Activated CD8-positive, alpha-beta memory T cell treated with anti-CD3 and anti-CD28 coated beads for 4 hours (primary cell): ENCODE measurements around the gene CAMTA1.

Experiments used
- DNase-seq, 2 donors: peaks; one replicate each; pipeline ENCODE4 v3.0.0-alpha.2; 2020; ENCODE audit warnings: low read depth in 2 of 2

CAMTA1 gene

DNA sequence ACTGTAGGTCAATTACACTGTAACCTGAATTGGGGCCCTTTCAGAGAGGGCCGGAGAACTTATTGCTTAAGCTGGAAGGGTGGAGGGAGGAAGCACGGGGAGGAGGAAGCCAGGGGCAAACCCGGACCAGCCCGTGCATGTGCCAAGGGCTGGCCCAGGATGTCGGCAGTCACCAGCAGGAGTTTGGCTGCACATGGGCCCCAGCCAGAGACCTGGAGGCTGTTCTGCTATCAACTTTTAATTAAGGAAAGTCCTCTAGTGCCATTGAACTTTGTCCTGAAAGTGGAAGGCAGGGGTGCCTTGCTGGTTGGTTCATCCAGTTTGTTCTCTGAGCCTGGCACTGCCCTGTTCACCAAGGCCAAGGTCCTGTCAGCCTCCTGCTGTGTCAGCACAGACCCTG, 785.1 kb downstream of the CAMTA1 start:
- DNase-seq = no peak

DNA sequence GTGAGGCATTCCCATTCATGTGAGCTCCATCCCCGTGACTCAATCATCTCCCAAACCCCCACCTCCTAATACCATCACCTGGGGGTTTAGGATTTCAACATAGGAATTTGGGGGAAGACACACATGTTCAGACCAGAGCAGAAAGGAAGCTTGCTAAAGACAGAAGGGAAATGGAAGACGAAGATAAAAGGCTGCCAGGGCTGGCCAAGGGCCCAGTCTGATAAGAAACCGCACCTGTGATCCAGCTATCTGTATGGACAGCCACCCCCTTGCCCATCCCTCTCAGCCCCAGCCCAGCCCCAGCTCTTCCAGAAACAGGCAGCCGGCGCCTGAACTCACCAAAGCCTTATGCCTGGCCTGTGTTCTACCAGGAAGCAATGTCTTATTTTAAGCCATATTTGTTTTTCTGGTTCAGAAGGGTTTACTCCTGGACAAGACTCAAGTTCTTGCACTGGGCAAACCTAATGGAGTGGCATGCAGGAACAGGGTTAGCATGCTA, 787.4 kb downstream of the CAMTA1 start:
- DNase-seq = no peak

DNA sequence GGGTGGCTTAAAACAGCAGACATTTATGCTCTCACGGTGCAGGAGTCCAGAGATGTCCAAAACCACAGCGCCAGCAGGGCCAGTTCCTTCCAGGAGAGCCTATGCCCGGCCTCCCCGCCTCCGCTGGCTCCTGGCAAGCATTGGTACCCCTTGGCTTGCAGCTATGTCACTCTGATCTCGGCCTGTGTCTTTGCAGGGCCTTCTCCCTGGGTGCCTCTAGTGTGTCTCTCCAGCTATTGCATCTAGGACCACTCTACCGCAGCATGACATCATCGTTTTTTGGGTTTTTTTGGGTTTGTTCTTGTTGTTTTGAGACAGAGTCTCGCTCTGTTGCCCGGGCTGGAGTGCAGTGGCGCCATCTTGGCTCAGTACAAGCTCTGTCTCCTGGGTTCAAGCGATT, 788.2 kb downstream of the CAMTA1 start:
- DNase-seq = no peak

DNA sequence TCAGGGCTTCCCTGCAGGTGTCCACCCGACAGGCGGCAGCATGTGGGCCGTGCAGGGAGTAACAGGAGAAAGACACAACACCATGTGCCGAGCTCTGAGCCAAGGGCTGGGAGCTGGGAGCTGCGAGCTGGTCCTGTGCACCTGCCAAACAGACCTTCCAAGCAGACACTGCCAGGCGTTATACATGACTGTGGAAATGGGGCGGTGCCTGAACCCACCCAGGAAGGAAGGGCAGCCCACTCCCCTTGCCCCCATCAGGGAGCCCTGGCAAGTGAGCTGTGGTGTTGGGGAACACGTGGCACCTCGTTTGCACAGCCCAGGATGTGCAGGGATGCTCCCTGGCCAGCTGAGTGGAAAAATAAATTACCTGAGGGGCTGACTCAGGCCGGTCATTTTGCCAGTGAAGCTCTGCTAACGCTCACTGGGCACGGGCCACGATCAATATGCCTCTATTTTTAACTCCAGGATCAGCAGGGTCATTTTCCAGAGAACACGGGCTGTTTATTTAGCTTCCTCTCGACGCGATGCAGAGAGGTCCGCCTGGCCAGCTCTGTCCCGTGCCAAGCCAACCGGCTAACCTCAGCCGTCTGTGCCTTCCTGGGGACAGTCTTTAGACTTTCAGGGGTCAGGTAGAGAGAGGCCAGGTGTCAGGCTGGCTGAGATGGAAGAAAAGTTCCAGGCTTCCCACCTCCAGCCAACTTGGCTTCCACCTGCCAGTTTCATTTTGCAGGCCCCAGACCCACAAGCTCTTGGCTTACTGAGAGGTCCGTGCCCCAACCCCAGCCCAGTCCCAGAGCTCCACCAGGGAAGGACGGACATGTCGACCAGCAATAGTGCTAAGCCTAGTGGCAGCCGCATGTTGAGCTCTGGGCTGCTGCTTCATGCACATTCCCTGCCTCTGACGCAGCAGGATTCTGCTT, 789.1 kb downstream of the CAMTA1 start:
- DNase-seq = no peak

DNA sequence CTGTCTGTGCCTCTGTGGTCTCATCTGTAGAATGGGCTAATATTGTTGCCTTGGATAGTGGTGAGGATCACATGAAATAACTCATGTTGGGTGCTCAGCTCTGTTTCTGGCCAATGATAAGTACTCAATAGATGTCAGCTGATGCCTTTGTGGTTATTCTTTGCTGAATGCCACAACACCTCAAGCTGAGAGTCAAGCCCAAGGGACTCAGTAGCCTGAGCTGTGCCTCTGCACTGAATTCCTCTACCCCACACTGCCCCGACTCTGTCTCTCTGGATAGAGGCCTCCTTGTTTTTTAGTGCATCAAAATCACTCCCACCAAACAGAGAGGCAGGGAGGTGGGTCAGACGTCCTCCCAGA, 789.8 kb downstream of the CAMTA1 start:
- DNase-seq = no peak

DNA sequence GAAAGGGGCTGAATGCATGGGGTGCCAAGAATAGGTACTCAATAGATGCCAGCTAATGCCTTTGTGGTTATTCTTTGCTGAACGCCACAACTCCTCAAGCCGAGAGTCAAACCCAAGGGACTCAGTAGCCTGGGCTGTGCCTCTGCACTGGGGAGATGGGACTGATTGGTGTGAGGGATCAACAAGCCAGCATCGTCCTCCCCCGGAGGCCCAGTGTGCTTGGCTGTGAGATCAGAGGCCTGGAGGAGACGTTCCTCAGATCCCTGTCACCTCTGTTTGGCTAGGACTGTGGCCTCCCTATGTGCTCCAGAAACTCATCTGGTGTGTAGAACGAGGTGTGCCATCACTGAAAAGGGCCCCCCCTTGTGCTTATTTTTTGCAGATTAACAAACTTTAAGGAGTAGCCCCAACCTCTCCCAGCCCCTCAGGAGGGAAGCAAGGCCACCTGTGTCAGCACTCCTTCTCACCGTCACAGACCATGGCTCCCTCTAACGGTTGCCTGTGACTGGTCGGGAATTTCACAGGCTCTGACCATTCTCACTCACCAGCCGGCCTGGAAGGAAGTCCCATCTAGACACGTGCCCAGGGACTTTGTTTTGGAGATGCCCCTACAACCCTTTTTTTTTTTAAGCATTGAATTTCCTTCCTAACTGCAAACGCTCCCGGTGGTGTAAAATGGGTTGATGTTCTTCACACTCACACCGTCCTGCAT, 791.8 kb downstream of the CAMTA1 start:
- no peak for DNase-seq

DNA sequence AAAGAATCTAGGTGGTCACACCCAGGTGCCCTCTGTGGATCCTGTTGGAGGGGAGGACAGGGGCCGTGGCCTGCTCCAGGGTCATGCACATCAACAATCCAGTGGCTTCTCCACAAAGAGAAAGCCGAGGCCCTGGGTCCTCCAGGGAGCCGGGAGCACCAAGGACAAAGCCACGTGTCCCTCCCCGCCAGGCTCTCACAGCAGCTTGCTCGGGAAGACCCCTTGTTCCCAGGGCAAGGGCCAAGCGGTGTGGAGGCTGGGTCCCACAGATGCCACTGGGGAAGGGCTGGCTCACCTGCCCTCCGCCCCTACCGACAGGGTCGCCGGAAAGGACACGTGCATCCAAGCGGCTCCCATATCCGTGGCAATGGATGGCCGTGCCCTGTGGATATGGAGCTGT, 793.0 kb downstream of the CAMTA1 start:
- no peak for DNase-seq

DNA sequence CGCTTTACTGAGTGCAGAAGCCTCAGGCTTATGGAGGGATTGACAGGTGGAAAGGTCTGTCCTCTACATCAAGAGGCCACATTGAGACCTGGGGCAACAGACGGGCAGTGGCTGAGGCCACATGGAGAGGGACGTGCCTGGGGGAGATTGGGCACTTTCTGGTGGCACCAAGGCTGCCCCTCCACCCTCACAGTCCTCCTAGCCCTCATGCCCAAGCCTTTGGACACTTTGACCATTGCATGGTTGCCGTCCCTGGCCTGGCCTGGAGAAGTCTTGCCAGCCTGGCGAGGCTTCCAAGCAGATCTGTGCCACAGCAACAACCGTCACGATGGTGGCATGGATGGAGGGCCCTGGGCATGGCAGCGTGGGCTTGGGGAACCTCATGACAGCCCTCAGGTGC, 793.8 kb downstream of the CAMTA1 start:
- DNase-seq = no peak

DNA sequence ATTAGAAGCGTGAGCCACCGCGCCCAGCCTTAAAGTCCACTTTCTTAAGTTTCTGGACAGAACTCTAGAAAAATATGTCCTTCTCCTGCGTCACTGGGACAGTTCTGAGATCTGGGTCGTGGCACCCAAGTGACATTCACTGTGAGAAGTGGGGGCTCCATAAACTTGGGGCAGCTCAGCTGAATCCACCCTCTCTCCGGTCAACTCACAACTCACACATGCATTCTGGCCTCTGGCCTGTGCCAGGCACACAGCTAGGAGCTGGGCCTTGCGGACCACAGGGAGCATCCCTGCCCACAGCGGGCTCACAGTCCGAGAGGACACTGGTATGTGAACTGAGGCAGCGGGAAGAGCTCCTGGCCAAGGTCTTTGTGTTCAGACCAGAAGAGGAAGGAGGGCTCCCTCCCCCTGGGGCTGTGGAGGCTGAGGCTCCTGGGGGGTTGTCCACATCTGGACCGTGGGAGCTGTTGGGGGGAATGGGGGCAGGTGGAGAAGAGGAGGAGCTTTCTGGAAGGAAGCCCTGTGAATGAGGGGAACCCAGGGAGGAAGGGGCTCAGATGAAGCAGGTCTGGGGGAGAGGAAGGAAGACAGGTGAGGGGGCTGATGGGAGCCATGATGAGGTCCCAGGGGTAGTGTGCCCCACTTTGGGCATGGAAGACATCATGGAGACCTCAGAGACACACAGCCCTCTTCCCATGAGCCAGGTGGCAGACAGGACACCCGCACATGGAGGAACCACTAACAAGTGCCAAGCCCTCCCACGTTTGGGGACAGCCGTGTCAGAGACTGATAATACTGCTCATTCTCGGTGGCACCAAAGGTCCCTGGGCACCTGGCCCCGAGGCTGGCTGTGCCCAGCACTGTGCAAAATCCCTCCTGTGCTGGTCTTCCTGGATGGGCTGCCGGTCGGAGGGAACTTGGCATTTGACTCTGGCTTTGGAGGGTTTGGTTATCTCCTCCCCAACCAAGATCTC, 794.9 kb downstream of the CAMTA1 start:
- no peak for DNase-seq

DNA sequence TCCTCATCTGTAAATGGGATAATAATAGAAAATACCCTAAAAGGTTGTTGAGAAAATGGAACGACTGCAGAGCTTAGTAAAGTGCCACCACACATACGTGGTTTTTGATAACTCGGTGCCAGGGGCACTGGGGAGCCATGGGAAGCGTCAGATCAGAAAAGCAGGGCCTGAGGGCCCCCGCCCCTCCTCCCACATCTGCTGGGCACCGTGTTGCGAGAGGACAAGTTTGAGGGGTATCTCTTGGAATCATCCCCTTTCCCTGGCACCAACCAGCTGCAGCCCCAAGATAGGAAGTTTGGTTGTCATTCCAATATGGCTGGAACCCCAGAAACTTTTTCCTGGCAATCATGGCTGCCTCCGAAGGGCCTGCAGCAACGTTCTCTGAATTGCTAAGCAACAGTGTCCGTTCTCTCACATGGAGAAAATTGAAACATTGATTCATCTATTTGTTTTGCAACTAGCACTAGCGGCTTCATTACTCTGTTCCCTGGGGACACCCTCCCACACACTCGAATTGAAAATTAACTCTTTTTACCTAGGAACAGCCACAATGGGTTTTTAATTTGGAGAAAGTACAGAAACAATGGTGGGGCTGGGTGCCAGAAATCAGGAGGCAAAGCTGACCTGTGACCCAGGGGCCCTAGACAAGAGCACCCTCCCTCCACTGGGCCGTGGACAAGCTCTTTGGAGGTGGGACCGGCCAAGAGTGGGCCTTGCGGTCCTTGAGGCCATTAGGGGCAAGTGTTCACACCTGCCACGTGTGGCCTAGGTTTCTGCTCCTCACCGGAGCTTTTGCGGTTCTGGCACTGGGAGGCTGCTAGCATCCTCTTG, 795.9 kb downstream of the CAMTA1 start:
- no peak for DNase-seq

DNA sequence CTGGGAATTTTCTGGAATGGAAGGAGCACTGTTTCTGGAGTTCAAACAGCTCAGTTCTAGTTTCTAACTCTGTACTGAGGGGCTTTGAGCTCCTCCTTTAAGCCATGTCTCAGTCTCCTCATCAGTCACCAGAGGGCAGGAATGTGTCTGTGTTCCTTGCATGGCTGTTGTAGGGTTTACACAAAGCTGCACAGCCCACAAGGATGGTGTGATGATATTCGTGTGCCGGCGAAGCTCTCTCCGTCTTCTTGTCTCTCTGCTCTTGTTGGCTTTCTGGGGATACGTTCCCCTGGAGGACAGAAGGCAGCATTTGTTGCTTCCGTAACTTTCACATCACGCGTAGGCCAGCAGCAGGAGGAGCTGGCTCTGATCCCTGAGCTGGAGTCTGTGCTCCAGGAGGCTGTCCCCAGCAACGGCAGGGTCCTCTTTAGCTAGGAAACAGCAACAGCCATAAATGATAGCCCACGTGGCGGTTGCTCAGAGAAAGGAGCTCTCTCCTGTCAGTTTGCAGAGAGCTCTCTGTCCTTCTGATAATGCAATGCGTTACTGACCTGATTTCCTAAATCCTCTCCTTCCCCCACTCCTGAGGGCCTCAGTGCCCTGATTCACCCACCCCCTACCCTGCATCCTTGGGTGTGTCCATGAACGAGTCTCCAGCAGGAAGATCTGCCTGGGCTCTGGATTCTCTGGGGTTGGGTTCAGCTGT, 796.7 kb downstream of the CAMTA1 start:
- no peak for DNase-seq

DNA sequence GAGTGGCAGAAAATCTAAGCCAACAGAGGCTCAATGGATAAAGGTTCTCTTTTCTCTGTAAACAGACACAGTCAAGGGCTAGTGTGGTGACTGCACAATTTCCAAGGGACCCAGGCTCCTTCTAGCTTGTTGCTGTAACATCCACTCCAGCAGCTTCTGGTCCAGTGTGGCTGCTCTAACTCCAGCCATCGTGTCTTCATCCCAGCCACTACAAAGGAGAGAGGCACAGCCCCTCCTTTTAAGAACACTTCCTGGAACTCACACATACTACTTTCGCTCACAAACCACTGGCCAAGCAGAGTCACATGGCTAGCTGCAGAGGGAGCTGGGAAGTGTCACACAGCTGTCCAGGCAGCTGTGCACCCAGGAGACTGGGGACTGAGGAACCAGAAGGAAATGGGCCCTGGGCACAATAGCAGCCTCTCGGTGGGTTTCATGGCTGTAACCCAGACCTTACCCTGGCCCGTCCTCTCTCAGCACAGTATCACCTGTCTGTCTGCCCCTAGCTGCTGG, 797.3 kb downstream of the CAMTA1 start:
- DNase-seq = no peak

DNA sequence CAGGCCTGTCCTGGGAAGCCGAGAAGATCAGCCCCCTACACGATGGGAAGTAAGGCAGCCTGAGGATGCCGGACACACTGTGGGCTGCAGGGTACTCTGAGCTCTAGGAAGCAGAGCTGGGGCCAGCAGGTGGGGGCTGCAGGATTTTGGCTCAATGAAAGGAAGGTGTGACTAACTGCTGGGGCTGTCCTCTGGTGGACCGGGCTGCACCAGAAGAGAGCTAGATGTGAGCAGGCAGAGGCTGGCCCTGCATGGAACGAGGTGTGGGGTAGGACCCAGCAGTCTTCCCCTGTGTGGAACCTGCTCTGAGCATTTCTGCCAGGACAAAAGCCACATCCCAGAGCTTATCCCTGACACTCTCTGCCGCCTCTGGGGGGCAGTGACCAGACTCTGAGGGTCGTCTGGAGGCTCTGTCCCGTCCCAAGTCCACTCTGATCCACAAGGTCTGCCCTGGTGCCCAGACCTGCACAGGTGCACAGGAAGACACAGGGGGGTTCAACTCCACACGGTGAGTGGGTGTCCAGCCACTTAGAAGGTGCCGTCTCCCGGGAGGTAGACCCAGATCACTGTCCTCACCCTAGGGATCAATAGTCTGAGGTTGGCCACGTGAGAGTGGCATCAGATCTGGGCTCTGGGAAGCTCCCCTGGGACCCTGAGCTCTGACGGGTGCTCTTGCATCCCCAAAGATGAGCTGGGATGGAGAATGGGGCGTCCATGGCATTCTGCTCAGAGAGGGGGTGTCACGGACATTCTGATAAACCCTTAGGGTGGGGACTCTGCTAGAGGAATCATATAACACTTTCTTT, 798.2 kb downstream of the CAMTA1 start:
- no peak for DNase-seq

DNA sequence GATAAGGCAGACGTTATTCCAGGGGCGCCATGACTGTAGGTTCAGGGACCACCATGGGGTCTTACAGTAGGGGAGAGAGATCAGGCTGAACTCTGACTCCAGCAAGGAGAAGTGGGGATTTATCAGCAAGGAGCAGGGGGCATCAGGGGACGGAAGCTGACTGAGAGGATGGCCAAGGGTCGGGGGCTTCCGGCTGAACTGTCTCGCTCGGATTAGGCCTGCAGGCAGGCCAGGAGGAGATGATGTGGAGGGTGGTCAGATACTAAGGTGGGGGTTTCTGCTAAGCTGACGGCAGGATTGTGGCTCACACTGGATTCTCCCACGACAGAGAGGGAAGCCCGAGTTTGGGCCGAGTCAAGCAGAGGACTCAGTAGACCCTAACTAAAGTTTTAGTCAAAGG, 798.9 kb downstream of the CAMTA1 start:
- DNase-seq = no peak

DNA sequence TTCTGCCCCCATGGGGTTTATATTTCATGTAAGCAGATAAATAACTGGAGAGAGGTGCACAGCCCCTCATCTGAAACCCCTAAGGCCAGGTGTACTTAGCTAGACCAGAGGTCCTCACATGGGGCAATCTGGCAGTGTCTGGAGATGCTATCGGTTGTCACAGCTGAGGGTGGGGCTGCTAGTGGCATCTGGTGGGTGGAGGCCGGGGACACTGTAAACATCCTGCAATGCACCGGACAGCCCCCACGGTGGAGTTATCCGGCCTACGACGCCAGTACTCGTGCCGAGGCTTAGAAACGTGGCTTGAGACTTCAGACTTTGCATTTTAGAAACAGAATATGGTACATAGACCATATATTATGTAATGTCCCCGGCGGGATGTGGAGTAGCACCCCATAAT, 799.4 kb downstream of the CAMTA1 start:
- DNase-seq = no peak

DNA sequence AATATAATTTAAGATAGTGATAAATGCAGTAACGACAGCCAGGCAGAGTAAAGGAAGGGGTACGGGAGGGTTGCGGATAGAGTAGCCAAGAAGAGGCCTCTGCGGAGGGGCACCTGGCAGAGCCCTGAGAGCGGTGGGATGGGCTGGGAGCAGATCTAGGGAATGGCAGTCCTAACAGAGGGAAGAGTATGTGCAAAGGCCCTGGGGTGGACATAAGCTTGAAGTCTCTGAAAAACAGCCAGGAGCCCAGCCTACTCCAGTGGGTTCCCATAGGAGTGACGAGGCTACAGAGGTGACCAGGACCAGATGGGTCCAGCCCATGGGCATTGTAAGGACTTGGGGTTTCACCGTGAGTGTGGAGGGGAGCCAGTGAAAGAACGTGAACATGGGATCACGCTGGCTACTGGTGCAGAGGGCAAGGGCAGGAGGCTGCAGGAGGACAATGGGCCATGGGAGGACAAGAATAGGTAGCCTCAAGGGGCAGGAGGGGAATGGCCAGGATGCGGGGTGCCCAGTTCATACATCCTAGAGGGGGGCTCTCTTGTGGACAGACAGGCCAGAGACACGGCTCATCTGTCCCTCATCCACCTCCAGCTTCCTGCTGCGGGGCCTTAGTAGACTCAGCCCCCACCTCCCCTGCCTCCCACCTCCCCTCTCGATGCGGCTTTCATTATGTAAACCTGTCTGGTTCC, 800.1 kb downstream of the CAMTA1 start:
- no peak for DNase-seq

DNA sequence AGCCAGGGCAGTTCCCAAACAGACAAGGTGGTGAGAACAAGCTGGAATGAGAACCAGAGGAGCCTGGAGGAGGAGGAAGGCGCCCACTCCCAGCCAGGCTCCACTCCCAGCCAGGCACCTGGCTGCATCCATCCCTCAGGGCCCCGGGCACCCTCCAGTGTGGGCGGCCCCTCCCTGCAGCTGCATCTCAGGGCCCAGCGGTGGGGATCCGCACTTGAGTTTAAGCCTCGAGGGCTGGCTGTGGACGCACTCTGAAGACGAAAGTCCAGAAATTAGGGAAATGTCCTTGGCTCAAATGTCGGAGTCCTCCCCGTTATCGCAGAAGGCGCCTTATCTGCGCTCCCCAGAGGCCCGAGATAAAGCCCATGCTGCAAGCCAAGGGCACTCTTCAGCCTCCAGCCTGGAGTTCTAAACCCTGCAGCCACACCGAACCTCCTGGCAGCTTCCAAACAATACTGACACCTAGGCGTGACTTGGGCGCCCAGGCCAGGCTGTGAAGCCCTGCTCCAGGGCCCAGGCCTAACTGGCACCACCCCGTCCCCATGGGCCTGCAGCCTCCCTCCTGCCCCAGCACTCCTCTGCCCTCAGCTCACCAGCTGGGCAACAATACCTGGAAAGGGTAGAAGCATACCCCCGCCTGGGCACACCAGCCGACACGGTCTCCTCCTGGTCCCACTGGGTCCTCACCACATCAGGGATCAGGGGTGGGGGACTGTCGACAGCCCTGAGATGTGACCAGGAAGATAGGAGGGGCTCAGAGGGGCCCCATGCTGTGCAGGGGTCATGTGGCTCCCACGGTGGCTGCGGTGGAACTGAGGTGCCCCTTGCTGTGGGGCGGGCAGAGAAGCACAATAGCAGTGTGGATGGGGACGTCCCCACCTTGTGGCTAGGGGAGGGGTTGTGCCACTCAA, 801.0 kb downstream of the CAMTA1 start:
- DNase-seq = no peak
